ENCODE measurements around the gene DEFB119.
"Not testable (repeated sequence)": the region's sequence is repeated elsewhere in the genome, so short reads cannot be mapped to it uniquely, and the experiment has no call there.

DEFB119 gene, protein sequence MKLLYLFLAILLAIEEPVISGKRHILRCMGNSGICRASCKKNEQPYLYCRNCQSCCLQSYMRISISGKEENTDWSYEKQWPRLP

DNA sequence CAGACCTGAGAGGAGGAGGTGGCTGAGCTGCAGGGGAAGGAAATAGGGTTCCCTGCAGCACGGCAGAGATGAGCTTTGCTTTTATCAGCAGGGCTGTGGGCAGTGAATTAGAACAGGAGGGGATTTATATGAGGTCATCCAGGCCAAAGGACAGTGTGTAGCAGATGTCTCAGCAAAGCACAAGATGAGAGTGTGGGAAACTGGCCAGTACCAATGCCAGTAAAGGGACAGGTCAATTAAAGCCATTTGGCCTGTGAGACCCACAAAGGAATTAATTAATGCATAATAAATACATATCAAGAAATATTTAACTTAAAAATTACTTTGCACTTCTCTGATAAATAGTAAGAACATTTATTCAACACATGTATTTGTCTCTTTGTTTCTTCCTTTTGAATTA is at the start of gene DEFB119:
TSS of gene DEFB119 (minus strand) at position 101 of the 400 bp plus-strand sequence. CDS start 107 bp downstream, outside the sequence.
- DNase-seq: no peak

DNA sequence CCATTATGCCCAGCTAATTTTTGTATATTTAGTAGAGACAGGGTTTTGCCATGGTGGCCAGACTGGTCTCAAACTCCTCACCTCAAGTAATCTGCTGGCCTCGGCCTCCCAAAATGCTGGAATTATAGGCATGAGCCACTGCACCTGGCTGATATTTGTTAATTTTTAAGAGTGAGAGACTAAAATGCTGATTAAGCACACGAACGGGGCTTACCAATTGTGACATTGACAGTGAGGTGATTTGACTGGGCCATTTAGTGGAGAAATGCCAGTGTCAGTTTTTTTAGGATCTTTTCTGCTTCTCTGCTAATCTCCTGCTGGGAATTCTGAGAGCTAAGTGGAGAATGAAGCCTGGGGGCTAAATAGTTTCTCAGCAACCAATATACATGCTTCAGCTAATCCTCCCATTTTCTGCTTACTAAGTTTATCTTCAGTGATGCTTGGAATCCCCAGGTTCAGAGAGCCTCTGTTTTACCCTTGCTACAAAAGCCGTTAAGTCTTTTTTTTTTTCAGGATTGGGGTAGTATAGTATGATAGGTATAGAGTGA is 40.3 kb upstream of the DEFB119 start:
- DNase-seq: no peak

DNA sequence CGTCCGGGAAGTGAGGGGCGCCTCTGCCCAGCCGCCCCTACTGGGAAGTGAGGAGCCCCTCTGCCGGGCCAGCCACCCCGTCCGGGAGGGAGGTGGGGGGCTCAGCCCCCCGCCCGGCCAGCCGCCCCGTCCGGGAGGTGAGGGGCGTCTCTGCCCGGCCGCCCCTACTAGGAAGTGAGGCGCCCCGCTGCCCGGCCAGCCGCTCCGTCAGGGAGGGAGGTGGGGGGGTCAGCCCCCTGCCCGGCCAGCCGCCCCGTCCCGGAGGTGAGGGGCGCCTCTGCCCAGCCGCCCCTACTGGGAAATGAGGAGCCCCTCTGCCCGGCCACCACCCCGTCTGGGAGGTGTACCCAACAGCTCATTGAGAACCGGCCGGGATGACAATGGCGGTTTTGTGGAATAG is 37.2 kb upstream of the DEFB119 start:
- DNase-seq: not testable (repeated sequence)

DNA sequence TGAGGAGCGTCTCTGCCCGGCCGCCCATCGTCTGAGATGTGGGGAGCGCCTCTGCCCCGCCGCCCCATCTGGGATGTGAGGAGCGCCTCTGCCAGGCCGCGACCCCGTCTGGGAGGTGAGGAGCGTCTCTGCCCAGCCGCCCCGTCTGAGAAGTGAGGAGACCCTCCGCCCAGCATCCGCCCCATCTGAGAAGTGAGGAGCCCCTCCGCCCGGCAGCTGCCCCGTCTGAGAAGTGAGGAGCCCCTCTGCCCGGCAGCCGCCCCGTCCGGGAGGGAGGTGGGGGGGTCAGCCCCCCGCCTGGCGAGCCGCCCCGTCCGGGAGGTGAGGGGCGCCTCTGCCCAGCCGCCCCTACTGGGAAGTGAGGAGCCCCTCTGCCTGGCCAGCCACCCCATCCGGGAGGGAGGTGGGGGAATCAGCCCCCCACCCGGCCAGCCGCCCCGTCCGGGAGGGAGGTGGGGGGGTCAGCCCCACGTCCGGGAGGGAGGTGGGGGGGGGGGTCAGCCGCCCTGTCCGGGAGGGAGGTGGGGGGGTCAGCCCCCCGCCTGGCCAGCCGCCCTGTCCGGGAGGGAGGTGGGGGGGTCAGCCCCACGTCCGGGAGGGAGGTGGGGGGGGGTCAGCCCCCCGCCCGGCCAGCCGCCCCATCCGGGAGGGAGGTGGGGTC is 36.6 kb upstream of the DEFB119 start:
- DNase-seq: not testable (repeated sequence)

DNA sequence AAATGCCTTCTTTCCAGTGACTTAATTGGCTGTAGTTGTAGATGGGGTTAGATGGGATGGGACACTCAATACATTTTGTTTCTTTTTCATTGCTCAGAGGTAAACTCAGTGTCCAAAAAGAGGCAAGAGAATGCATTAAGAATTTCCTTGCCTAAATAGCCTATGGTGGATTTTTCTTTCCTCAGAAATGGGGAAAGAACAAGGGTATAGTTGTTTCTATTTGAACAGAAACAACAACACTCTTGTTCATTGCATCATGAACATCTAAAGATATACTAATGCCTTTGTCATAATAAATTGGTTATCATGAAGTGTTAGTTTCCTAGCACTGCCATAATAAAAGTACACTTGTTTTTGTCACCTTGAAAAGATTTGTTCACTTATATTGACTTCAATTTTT is 35.4 kb upstream of the DEFB119 start:
- DNase-seq: no peak

DNA sequence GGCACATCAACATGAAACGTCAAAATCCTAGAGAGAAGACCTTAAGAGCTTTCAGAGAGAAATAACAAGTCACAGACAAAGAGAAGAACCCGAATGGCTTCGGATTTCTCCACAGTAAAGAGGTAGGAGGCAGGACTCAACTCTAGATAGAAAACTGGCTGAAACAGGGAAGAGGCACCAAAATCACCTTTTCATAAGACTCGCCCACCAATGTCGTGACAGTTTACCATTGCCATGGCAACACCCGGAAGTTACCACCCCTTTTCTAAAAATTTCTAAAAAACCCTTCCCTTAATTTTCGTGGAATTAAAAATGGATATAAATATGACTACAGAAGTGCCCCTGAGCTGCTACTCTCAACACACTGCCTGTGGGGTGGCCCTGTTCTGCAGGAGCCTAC is 27.9 kb upstream of the DEFB119 start:
- no peak for DNase-seq

DNA sequence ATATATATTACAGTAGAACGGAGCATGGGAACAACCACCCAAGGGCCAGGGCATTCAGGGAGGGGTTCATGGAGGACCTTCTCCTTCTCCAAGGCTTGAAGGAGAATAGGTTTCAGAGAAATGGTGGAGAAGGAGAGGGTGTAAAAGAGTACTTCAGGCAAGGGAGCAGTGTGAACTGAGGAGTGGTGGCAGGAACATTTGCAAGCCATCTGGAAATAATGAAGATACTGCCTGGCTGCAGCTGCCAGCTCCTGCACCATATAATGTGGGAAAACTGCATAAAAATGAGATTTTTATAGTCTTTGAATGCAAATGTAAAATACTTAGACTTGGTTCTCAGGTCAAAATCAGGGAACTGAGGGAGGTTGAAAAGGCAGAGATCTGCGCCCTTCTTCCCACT is 25.3 kb upstream of the DEFB119 start:
- DNase-seq: no peak

DNA sequence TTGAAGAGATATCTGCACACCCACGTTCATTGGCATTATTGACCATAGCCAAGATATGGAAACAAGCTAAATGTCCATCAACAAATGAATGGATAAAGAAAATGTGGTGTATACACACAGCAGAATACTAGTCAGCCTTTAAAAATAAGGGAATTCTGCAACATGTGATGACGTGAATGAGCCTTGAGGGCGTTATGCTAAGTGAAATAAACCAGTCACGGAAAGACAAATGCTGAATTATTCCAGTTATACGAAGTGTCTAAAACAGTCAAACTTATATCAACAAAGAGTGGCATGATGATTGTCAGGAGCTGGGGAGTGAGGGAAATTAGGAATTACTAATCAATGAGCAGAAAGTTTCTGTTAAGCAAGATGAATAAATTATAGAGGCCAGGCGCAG is 24.0 kb upstream of the DEFB119 start:
- no peak for DNase-seq

DNA sequence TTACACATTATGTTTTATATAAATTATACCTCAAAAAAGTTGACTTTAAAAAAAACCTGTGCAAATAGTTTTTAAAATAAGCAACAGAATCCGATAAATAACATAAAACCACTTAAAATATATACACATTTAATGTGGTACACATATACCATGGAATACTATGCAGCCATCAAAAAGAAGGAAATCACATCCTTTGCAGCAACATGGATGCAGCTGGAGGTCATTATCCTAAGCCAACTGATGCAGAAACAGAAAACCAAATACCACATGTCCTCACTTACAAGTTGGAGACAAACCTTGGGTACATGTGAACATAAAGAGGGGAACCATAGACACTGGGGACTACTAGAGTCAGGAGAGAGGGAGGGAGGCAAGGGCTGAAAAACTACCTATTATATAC is 19.6 kb upstream of the DEFB119 start:
- no peak for DNase-seq

DNA sequence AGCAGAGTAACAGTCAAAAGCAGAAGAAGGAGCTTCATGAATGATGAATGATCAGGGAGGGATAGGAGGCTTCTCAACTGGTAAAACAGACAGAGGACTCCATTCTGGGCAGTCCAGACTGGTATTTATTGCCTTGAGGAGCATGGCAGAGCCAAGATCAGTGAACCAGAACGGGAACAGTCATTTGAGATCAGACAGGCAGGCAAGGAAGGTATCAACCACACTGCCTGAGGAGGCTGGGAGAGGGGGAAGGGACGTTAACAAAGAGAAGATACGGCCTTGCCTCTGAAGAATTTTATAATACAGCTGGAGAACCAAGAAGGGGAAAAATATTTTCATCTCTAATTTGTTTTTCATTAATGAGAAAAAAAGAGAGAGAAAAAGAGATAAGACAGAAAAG is 15.7 kb upstream of the DEFB119 start, which contains the start of gene DEFB121:
TSS of gene DEFB121 (minus strand) at position 101 of the 400 bp plus-strand sequence. CDS start at position 38, 63 bp downstream.
- no peak for DNase-seq

DNA sequence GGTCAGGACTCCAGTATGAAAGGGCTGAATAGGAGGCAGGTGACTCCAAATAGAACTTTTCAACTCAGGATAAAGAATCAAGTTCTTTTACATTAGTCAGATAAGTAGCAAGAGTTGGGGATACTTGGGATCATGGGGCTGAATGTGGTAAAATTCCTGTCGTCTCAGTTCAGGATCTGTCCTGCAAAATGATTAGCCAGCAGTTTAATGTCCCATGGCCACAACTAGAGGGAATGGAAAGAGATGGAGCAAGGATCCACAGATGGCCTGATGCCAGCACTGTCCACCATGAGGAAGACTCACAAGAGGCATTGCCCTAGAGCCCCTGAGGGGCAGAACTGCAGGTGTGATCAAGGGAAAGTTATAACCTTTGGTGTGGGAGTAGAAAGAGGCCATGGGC is 13.5 kb upstream of the DEFB119 start:
- DNase-seq: no peak

DNA sequence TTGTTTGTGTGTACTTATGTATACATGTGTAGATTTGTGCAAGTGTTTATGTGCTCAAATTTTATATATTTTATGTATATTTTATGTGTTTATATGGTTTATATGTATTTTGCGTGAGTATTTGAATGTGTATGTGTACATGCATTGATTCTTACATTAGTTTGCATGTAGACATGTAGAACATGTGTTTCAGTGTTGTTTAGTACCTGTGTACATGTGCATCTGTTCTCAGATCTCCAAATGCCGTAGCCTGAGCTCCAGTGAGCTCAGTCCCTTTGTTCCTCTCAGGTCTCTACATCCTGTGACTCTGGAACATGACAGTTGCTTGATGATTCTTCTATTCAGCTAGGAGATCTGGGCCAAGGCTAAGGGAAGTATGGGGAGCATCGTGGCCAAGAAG is 4.5 kb upstream of the DEFB119 start:
- DNase-seq: no peak

DNA sequence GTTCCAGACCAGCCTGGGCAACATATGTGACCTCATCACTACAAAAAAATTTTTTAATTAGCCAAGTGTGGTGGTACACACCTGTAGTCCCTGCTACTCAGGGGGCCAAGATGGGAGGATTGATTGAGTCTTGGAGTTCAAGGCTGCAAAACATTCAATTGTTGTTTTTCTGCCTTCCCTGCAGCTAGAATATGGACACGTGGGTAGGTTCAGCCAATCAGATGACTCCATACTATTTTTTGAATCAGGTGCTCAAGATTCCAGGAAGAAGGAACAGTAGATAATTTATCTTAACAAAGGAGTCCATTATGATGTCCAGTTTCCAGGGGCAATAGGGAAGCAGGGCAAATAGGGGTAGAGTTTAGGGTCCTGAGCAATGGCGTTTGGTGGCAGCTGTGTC is 2.4 kb upstream of the DEFB119 start:
- DNase-seq: no peak

DNA sequence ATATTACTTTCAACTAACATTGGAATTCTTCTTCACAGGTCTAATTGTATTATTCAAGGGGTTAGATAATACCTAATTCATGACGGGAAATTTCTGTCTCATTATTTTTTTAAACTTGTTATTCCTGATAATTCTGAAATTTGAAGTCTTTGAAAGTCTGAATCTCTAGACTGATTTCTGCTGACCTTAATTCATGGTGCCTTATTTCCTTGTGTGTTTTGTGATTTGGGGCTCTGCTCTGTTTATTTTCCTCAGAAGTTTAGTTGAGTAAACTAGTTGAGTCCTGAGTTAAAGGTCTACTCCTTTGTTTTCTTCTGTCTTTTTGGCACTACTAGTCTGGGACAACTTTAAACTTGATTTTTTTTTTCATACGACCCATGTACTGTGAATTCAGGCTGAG is 16.0 kb downstream of the DEFB119 start:
- no peak for DNase-seq

DNA sequence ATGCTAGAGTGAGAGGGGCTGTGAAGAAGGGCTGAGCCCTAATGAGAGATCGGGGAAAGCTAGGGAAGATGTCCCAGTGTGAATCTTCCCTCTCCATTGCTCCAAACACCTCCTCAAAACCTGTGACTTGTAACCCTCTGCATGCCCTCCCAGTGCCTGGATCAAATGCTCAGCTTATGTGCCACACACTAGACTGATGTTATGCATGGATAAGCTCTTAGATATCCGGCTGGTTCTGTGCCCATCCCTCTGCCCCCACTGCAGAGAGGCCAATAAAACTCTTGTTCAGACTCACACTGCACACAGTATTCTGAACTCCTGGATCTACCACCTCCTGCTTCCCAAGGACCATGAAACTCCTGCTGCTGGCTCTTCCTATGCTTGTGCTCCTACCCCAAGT is 22.1 kb downstream of the DEFB119 start, which contains the start of gene DEFB118:
TSS of gene DEFB118 (plus strand) at position 301 of the 400 bp plus-strand sequence. CDS start at position 351, 50 bp downstream.
- DNase-seq: no peak

DNA sequence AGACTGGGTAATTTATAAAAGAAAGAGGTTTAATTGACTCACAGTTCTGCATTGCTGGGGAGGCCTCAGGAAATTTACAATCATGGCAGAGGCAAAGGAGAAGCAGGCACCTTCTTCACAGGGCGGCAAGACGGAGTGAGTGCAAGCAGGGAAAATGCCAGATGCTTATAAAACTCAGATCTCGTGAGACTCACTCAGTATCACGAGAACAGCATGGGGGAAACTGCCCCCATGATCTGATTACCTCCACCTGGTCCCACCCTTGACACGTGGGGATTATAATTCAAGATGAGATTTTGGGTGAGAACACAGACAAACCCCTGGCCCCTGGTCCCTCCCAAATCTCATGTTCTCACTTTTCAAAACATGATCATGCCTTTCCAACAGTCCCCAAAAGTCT is 26.1 kb downstream of the DEFB119 start:
- DNase-seq: not testable (repeated sequence)

DNA sequence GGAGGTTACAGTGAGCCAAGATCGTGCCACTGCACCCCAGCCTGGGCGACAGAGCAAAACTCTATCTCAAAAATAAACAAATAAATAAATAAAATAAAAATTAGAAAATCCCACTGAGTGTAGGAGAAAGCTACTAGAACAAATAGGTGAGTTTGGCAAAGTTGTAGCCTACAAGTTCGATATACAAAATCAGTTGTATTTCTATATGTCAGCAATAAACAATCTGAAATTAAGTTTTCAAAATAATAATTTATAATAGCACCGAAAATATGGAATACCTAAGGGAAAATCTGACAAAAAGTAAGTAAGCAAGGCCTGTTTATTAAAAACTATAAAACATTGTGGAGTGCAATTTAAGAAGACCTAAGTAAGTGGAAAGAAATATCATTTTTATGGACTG is 27.1 kb downstream of the DEFB119 start:
- no peak for DNase-seq

DNA sequence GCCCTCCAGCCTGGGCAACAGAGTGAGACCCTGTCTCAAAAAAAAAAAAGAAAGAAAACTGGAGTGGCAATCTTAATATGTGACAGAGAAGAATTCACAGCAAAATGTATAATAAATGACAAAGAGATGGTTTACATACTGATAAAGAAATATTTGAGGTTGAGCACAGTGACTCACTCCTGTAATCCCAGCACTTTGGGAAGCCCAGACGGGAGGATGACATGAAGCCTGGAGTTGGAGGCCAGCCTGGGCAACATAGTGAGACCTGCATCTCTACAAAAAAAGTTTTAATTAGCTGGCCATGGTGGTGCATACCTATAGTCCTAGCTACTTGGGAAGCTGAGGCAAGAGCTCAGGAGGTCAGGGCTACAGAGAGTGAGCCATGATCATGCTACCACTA is 34.4 kb downstream of the DEFB119 start:
- no peak for DNase-seq

DNA sequence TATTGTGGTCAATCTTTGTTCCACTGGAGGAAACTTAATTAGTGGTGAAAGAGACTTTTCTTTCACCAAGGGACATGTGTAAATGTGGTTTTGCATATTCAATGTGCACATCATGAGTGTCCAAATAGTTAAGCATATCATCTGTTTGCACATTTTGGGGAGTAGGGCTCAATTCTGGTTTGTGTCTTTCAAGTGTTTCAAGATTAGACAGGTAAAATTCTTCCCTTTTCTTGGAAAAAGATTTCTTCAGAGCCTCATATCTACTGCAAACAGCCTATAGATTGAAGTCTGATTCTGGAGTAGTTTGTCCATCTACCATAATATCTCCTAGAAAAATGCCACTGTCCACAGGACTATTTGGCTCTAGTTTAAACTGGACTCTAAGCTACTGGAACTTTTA is 48.9 kb downstream of the DEFB119 start:
- DNase-seq: no peak

DNA sequence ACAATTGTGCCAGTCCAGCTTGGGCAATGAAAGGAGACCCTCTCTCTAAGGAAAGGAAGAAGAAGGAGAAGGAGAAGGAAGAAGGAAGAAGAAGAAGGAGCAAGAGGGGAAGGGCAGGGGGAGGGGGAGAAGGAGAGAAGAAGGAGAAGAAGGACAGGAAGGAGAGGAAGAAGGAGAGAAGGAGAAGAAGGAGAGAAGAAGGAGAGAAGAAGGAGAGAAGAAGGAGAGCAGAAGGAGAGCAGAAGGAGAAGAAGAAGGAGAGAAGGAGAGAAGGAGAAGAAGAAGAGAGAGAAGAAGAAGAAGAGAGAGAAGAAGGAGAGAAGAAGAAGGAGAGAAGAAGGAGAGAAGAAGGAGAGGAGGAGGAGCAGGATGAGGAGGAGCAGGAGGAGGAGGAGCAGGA is 59.5 kb downstream of the DEFB119 start:
- no peak for DNase-seq
